HG03378 (cell line): ENCODE data around the gene TTBK2.

ENCODE experiments used
- ATAC-seq: cut with Tn5 transposase; IDR thresholded peaks from one replicate; pipeline ENCODE4 v1.9.1; 2021; ENCODE audit warnings: mild to moderate bottlenecking, moderate library complexity; ENCODE audit not compliant: unreplicated experiment

TTBK2 gene

GRCh38 chr15:42729409-42729808 is 191.2 kb downstream of the TTBK2 start:
- ATAC-seq = no peak

- ATAC-seq = no peak
These were observed 191.6 kb downstream of the TTBK2 start for GRCh38 chr15:42728972-42729371.

- ATAC-seq = no peak
These were observed 192.0 kb downstream of the TTBK2 start for GRCh38 chr15:42728560-42728959.

DNA sequence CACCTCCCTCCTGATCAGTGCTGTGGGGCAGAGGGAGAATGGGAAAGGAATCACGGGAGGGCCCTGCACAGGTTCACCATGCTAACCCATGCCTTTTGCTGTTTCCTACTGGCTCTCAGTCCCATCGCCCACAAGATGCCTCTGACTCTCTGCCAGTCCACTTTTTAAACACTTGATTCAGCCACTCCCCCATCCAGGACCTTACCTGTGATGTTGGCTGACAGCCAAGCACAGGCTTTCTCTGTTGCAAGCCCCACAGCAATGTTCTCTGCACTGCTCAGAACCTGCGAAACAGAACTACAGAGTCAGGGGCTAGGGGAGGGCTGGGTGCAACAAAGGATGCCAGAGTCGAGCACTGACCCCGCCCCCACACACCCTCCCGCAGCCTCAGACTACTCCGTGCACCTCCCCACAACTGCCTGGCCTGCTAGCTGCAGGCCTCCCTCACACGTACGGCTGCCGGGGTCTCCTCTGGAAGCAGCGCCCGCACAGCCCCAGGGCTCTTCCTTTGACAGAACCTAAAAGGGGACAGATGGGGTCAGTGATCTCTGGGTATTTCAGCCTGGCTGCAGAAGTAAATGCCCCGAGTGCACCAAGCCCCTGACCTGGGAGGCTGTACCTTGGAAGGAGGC is 192.7 kb downstream of the TTBK2 start:
- no peak for ATAC-seq

GRCh38 chr15:42726114-42726513 is 194.5 kb downstream of the TTBK2 start:
- no peak for ATAC-seq

- ATAC-seq = no peak
These were observed 195.2 kb downstream of the TTBK2 start for GRCh38 chr15:42725331-42725903.

- ATAC-seq = no peak
These were observed 196.3 kb downstream of the TTBK2 start for GRCh38 chr15:42724276-42724675.

GRCh38 chr15:42723068-42723467 is 197.5 kb downstream of the TTBK2 start:
- no peak for ATAC-seq

- ATAC-seq = no peak
These were observed 198.7 kb downstream of the TTBK2 start for GRCh38 chr15:42721916-42722315.

GRCh38 chr15:42721016-42721415 is 199.6 kb downstream of the TTBK2 start:
- ATAC-seq = no peak

- no peak for ATAC-seq
These were observed 200.5 kb downstream of the TTBK2 start for GRCh38 chr15:42720071-42720470.

GRCh38 chr15:42719043-42719442 is 201.5 kb downstream of the TTBK2 start:
- no peak for ATAC-seq

DNA sequence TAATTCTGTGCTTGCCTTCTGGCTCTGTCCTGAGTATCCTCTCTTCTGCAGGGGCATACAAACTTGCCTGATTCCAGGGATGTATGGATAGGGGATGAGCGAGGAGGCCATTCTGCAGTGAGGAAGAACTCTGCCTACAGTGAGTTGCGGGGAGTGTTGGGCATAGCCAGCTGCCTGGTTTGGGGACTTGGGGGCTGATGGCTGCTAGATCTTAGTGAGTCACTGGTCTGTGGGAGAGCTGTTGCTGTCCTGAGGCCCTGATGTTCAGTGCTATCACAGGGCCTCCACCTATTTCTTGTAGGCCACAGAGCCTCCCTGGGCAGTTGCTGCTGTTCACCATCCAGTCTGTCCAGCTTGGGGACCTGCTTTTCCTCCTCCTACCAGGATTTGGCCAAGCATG is 204.0 kb downstream of the TTBK2 start:
- no peak for ATAC-seq

DNA sequence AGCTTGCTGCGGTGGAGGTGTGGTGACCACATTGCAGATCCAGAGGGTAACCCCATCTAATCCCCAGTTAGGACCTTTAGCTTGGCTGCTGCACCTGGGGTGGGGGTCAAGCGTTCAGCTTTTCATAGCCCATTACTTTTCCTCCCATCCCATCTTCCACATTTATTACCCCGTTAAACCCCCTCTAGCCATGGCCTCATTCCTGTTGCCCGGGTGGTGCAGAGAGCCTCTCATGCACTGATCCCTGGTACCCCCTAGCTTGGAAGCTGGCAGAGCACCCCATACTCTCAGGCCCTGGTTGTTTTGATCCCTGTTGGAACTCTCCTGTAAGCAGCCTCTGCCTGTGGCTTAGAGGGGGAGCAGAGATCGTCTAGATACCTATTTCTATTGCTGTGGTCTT is 204.5 kb downstream of the TTBK2 start:
- ATAC-seq = no peak

- no peak for ATAC-seq
These were observed 208.0 kb downstream of the TTBK2 start for GRCh38 chr15:42712584-42712983.

DNA sequence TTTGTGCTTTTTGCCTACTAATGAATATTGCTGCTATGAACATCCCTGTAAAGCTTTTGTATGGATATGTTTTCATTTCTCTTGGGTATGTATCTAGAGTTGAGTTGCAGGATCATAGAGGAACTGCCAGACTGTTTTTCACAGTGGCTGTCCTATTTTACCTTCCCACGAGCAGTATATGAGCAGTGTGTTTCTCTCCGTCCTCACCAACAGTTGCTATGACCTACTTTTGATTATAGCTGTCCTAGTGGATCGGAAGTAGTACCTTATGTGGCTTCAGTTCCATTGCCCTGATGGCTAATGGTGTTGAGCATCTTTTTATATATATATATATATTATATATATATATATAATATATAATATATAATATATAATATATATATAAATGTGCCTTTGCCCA is 208.8 kb downstream of the TTBK2 start:
- no peak for ATAC-seq

- no peak for ATAC-seq
These were observed 209.9 kb downstream of the TTBK2 start for GRCh38 chr15:42710662-42711061.

- no peak for ATAC-seq
These were observed 212.6 kb downstream of the TTBK2 start for GRCh38 chr15:42707873-42708544.

GRCh38 chr15:42707068-42707467 is 213.5 kb downstream of the TTBK2 start:
- ATAC-seq = no peak

- no peak for ATAC-seq
These were observed 215.2 kb downstream of the TTBK2 start for GRCh38 chr15:42705336-42705735.

- ATAC-seq = no peak
These were observed 216.1 kb downstream of the TTBK2 start for GRCh38 chr15:42704492-42704926.

- no peak for ATAC-seq
These were observed 224.0 kb downstream of the TTBK2 start for GRCh38 chr15:42696626-42697025.
